ENCODE measurements around the gene TNFAIP8L1.
"Not testable (repeated sequence)": the region's sequence is repeated elsewhere in the genome, so short reads cannot be mapped to it uniquely, and the experiment has no call there.

The TNFAIP8L1 gene

GRCh38 chr19:4591320-4591719 is 48.0 kb upstream of the TNFAIP8L1 start:
- Histone ChIP-seq H3K27ac (ENCODE audit: low read length) (no peak overlapping the region), H3K9me3 (ENCODE audit: insufficient read depth, low read length, severe bottlenecking) (no peaks in the 10 kb centered on the region), H3K9ac (ENCODE audit: low read depth, low read length) (no peak overlapping the region), H3K4me2 (ENCODE audit: insufficient read depth, low read length) (no peak overlapping the region), H3K79me2 (ENCODE audit: insufficient read depth, low read length) (no peaks in the 10 kb centered on the region), H3K36me3 (ENCODE audit: insufficient read depth, low read length) (no peaks in the 10 kb centered on the region), H2AFZ (ENCODE audit: low read depth, low read length) (no peak overlapping the region), H3K4me3 (ENCODE audit: low read depth in 1 of 2, low read length in 2 of 2) (no peak overlapping the region), H3K27me3 (ENCODE audit: insufficient read depth, low read length, poor library complexity) (no peaks in the 10 kb centered on the region), H3K4me1 (ENCODE audit: insufficient read depth, low read length) (no peaks in the 10 kb centered on the region), H4K20me1 (ENCODE audit: insufficient read depth, low read length) (no peaks in the 10 kb centered on the region)
- TF ChIP-seq CTCF (IDR thresholded peaks at IDR 0.05; ENCODE audit: borderline replicate concordance, extremely low read depth, low read length, poor library complexity, severe bottlenecking) (no peak), EZH2 (IDR thresholded peaks at IDR 0.05; ENCODE audit: borderline replicate concordance, low read depth, low read length, severe bottlenecking) (no peak)
- no peak for ATAC-seq (ENCODE audit: insufficient read depth, low read depth)
- DNase-seq: no peak

- no peaks in the 10 kb centered on the region for H3K4me1 ChIP-seq (ENCODE audit: insufficient read depth, low read length)
- H3K79me2 ChIP-seq (ENCODE audit: insufficient read depth, low read length): no peaks in the 10 kb centered on the region
- H3K27me3 ChIP-seq (ENCODE audit: insufficient read depth, low read length, poor library complexity): no peaks in the 10 kb centered on the region
- H4K20me1 ChIP-seq (ENCODE audit: insufficient read depth, low read length): no peaks in the 10 kb centered on the region
- no peak for TF ChIP-seq EZH2 (IDR thresholded peaks at IDR 0.05; ENCODE audit: borderline replicate concordance, low read depth, low read length, severe bottlenecking)
- no peak for TF ChIP-seq CTCF (IDR thresholded peaks at IDR 0.05; ENCODE audit: borderline replicate concordance, extremely low read depth, low read length, poor library complexity, severe bottlenecking)
- DNase-seq: no peak
- H3K4me3 ChIP-seq (ENCODE audit: low read depth in 1 of 2, low read length in 2 of 2): no peak overlapping the region
- no peak for ATAC-seq (ENCODE audit: insufficient read depth, low read depth)
- no peak overlapping the region for H3K27ac ChIP-seq (ENCODE audit: low read length)
- no peak overlapping the region for H3K9ac ChIP-seq (ENCODE audit: low read depth, low read length)
- H3K4me2 ChIP-seq (ENCODE audit: insufficient read depth, low read length): no peak overlapping the region
- no peak overlapping the region for H2AFZ ChIP-seq (ENCODE audit: low read depth, low read length)
- H3K36me3 ChIP-seq (ENCODE audit: insufficient read depth, low read length): no peaks in the 10 kb centered on the region
- no peaks in the 10 kb centered on the region for H3K9me3 ChIP-seq (ENCODE audit: insufficient read depth, low read length, severe bottlenecking)
Measured at GRCh38 chr19:4592445-4592844, 46.9 kb upstream of the TNFAIP8L1 start.

GRCh38 chr19:4593409-4593851 is 45.9 kb upstream of the TNFAIP8L1 start:
- Histone ChIP-seq H3K4me1 (ENCODE audit: insufficient read depth, low read length) (peaks cover 7% of the 10 kb centered on the region), H3K27ac (ENCODE audit: low read length) (no peak overlapping the region), H3K27me3 (ENCODE audit: insufficient read depth, low read length, poor library complexity) (no peaks in the 10 kb centered on the region), H3K4me2 (ENCODE audit: insufficient read depth, low read length) (no peak overlapping the region), H3K79me2 (ENCODE audit: insufficient read depth, low read length) (no peaks in the 10 kb centered on the region), H3K9ac (ENCODE audit: low read depth, low read length) (no peak overlapping the region), H2AFZ (ENCODE audit: low read depth, low read length) (no peak overlapping the region), H4K20me1 (ENCODE audit: insufficient read depth, low read length) (no peaks in the 10 kb centered on the region), H3K36me3 (ENCODE audit: insufficient read depth, low read length) (no peaks in the 10 kb centered on the region), H3K9me3 (ENCODE audit: insufficient read depth, low read length, severe bottlenecking) (no peaks in the 10 kb centered on the region), H3K4me3 (ENCODE audit: low read depth in 1 of 2, low read length in 2 of 2) (no peak overlapping the region)
- TF ChIP-seq EZH2 (IDR thresholded peaks at IDR 0.05; ENCODE audit: borderline replicate concordance, low read depth, low read length, severe bottlenecking): no peak
- ATAC-seq (ENCODE audit: insufficient read depth, low read depth) (no peak), DNase-seq (no peak)

GRCh38 chr19:4594201-4594600 is 45.1 kb upstream of the TNFAIP8L1 start:
- Histone ChIP-seq H3K4me1 (ENCODE audit: insufficient read depth, low read length) (peaks cover 8% of the 10 kb centered on the region), H2AFZ (ENCODE audit: low read depth, low read length) (no peak overlapping the region)

GRCh38 chr19:4595158-4595557 is 44.2 kb upstream of the TNFAIP8L1 start:
- H3K79me2 ChIP-seq (ENCODE audit: insufficient read depth, low read length); H3K9ac ChIP-seq (ENCODE audit: low read depth, low read length); DNase-seq; H3K4me3 ChIP-seq (ENCODE audit: low read depth in 1 of 2, low read length in 2 of 2); H4K20me1 ChIP-seq (ENCODE audit: insufficient read depth, low read length); H3K27ac ChIP-seq (ENCODE audit: low read length); H3K4me2 ChIP-seq (ENCODE audit: insufficient read depth, low read length); H3K4me1 ChIP-seq (ENCODE audit: insufficient read depth, low read length); H3K36me3 ChIP-seq (ENCODE audit: insufficient read depth, low read length); H3K9me3 ChIP-seq (ENCODE audit: insufficient read depth, low read length, severe bottlenecking); H3K27me3 ChIP-seq (ENCODE audit: insufficient read depth, low read length, poor library complexity); H2AFZ ChIP-seq (ENCODE audit: low read depth, low read length); ATAC-seq (ENCODE audit: insufficient read depth, low read depth): not testable (repeated sequence)

More at GRCh38 chr19:4594201-4594600, 45.1 kb upstream of the TNFAIP8L1 start:
- H3K9me3 ChIP-seq (ENCODE audit: insufficient read depth, low read length, severe bottlenecking): no peaks in the 10 kb centered on the region
- ATAC-seq (ENCODE audit: insufficient read depth, low read depth) (no peak), DNase-seq (no peak)
- no peaks in the 10 kb centered on the region for H4K20me1 ChIP-seq (ENCODE audit: insufficient read depth, low read length)
- H3K27me3 ChIP-seq (ENCODE audit: insufficient read depth, low read length, poor library complexity): no peaks in the 10 kb centered on the region
- H3K4me2 ChIP-seq (ENCODE audit: insufficient read depth, low read length): no peak overlapping the region
- no peak overlapping the region for H3K4me3 ChIP-seq (ENCODE audit: low read depth in 1 of 2, low read length in 2 of 2)
- no peaks in the 10 kb centered on the region for H3K79me2 ChIP-seq (ENCODE audit: insufficient read depth, low read length)
- no peak overlapping the region for H3K27ac ChIP-seq (ENCODE audit: low read length)
- TF ChIP-seq EZH2 (IDR thresholded peaks at IDR 0.05; ENCODE audit: borderline replicate concordance, low read depth, low read length, severe bottlenecking): no peak
- TF ChIP-seq CTCF (IDR thresholded peaks at IDR 0.05; ENCODE audit: borderline replicate concordance, extremely low read depth, low read length, poor library complexity, severe bottlenecking): no peak
- H3K36me3 ChIP-seq (ENCODE audit: insufficient read depth, low read length): no peaks in the 10 kb centered on the region
- no peak overlapping the region for H3K9ac ChIP-seq (ENCODE audit: low read depth, low read length)
